HG03565 (cell line): Measurements from ENCODE around the gene SGTA.
A peak's percentile ranks its signal among the peaks of the same experiment; 100 is the strongest.

Experiments
- ATAC-seq: cut with Tn5 transposase; IDR thresholded peaks from one replicate; pipeline ENCODE4 v1.9.1; 2021; ENCODE audit warnings: mild to moderate bottlenecking, moderate library complexity; ENCODE audit not compliant: unreplicated experiment

Gene SGTA

GRCh38 chr19:2756921-2757881 is 25.9 kb downstream of the SGTA start:
- ATAC-seq, result no peak

DNA sequence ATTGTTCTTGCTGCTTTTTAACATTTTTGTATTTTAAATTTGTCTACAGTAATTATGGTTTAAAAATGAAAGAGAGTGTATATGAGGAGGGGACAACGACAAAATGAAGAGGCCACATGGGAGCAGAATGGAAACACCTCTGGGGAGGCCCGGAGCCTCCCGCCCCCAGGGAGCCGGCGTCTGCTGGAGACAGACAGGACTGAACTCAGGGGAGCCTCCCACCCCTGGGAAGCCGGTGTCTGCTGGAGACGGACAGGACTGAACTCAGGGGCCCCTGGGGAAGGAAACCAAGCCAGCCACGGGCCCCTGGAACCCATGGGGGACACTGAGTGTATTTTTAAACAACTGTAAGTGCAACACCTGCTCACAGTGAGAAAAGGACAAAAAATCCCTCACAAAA is 26.6 kb downstream of the SGTA start:
- ATAC-seq, result no peak

DNA sequence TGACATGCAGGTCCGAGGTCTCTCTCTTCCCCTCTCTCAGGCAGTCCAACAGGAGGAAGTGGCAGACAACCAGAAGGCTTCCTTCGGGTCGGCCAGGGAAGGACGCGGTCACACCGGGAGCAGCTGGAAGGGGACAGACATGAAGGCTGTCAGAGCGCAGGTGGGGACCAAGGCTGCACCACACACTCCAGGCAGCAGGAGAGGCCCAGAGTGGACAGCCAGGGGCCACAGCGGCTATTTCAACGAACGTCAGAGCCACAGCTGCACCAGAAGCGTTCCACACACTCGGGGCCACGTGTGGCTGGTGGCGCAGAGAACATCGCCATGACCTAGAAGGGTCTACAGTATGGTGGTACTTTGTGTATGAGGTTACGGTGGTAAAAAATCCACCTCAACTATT is 27.3 kb downstream of the SGTA start:
- no peak for ATAC-seq

DNA sequence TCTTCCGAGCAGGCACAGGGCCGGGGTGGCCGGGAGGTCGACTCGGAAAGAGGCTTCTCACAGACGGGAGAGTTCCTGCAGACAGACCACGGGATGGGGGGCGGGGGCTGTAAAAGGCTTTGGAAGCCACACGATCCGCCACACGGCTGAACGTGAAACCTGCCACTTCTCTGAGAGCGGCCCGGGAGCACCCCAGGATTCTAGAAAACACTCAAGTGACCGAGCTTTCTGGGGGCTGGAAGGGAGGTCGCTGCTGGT is 27.7 kb downstream of the SGTA start:
- no peak for ATAC-seq

DNA sequence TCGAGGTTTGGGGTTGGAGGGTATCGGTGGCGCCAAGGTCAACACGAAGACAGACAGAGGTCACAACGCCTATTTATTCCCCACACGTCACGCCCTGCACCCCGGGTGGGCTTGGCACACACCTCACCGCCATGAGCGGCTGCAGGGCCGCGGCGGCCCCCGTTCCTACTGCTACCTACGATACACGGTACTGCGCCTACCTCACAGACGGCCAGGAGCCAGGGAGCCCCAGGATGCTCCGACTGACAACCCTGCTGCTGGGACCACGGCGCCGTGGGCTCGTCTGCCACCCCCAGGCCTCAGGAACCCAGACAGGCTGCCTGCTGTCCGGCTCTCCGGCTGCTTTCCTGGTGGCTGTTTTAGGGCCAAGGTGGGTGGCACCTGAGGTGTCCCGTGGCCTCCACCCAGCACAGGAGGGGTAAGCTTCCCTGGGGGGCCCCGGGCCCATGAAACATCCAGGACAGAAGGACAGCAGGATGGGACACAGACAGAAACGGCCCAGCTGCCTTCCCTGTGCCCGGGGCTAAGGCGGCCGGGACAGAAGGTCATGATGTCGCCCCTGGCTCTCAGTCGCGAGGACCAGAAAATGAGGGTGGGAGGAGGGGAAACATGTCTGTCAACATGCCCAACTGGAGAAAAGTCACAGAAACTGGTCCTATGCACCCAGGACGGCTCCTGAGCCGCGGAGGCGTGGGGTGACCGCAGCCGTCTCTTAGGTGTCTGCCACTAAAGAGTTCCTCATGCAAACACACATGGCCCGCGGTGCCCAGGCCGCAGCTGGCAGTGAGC is 28.2 kb downstream of the SGTA start:
- no peak for ATAC-seq

DNA sequence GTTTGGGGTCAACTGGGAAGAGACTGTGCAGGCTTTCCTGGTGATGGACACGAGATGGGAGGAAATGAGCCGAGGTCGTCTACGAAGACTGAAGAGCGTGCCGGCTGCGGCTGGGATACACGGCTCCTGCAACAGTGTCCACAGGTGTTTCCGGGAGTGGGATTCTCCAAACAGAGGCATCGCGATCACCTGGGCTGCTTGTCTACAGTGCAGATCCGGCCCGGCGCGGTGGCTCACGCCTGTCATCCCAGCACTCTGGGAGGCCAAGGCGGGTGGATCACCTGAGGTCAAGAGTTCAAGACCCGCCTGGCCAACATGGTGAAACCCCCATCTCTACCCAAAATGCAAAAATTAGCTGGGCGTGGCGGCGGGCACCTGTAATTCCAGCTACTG is 31.6 kb downstream of the SGTA start:
- no peak for ATAC-seq

GRCh38 chr19:2750808-2751437 is 32.1 kb downstream of the SGTA start:
- no peak for ATAC-seq

DNA sequence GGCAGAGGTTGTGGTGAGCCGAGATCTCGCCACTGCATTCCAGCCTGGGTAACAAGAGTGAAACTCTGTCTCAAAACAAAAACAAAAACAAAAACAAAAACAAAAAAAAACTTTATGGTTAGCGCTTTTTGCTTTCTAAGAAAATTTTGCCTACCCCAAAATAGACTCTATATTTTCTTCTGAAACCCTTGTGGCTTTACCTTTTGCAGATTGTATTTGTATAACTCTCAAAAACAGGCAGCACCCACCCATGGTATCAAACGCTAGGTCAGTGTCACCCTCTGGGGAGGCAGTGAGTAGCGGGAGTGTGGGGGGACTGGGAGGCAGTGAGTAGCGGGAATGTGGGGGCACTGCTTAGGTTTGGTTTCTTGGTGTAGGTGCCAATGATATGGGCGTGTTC is 35.7 kb downstream of the SGTA start:
- no peak for ATAC-seq

DNA sequence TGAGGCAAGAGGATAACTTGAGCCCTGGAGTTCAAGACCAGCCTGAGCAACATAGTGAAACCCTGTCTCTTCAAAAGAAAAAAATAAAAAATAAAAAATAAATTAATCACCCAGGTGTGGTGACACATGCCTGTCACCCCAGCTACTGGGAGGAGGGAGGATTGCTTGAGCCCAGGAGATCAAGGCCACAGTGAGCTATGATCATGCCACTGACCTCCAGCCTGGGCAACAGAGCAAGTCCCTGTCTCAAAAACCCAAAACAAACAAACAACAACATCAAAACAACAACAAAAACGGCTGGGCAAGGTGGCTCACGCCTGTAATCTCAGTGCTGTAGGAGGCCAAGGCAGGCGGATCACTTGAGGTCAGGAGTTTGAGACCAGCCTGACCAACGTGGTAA is 39.0 kb downstream of the SGTA start:
- no peak for ATAC-seq

GRCh38 chr19:2743099-2743498 is 40.0 kb downstream of the SGTA start:
- no peak for ATAC-seq

GRCh38 chr19:2740314-2740656 is 42.8 kb downstream of the SGTA start:
- no peak for ATAC-seq

DNA sequence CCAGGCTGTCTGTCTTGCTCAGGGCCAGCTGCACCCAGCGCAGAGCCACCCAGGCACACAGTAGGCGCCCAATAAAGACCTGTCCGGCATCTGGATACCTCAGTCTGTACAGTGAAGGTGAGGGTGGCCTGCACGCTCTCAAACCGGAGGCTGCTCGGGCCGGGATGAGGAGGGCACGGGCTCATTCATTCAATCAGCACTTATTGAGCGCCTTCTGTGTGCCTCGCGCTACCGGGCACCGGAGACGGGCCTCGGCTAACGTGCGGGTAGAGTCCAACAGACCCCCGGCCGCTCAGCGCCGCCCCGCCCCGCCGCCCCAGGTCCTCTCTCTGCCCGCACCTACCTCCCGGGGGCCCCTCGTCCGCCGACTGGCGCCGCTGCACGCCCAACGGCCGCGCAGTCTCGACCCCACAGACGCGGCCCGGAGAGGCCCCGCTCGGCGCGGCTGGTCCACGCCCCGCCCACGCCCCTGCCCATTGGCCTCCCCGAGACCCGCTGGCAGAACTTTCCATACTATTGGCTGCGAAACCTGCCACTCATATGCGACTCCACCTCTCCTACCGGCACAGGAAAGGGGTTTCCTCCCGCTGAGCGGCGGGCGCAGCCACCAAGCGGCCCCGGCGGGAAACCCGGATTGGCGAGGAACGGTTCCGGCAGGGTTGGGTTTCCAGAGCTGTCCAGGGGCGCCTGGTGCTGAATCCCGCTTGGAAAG is 43.3 kb downstream of the SGTA start, which contains the start of gene SLC39A3:
TSS of gene SLC39A3 (minus strand) at position 416 of the 712 bp plus-strand sequence. CDS start 2,760 bp downstream, outside the sequence.
- ATAC-seq, result peak; percentile 92

GRCh38 chr19:2736550-2737190 is 46.4 kb downstream of the SGTA start:
- no peak for ATAC-seq

DNA sequence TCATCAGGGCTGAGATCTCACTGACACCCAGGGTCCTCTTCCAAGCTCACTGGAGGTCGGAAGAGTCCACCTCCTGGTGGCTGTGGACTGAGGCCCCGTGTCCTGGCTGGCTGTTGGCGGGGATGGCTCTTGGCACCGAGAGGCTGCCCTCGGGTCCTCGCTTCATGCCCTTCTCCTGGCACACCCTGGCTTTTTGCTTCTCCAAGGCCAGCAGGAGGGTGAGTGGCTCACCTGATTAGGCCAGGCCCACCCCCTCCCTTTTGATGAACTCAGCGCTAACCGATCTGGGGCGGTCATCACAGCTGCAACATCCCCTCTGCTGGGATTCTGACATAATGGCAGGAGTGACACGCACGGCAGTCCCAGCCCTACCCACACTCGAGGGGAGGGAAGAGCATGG is 47.7 kb downstream of the SGTA start:
- no peak for ATAC-seq

DNA sequence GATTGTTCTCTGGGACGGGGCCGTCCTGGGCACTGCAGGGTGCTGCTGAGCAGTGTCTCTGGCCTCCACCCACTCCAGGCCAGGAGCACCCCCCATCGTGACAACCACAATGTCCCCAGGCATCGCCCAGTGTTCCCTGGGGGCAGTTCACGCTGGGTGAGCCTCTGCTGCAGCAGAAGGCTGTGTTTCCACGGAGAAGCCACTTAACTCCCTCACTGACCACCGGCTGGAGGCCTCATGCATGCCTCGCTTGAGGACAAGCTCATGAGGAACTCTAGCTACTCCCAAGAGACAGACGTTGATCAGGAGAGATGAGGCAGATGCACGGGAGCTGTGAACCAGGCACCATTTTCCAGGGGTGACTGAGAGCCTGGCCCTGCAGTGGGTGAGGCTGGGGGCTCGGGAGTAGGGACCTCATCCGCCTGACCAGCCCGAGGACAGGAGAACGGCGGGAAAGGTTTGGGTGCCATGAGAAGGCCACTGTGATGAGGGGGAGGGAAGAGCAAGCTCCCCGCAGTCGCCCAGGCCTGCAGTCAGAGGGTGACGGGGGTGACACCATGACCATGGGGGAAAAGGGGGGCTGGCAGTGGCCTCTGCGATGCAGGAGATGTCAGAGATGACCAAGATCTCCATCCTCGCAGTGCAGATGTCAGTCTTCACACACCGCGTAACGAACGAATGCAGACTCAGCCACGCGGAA is 48.3 kb downstream of the SGTA start:
- ATAC-seq, result no peak

DNA sequence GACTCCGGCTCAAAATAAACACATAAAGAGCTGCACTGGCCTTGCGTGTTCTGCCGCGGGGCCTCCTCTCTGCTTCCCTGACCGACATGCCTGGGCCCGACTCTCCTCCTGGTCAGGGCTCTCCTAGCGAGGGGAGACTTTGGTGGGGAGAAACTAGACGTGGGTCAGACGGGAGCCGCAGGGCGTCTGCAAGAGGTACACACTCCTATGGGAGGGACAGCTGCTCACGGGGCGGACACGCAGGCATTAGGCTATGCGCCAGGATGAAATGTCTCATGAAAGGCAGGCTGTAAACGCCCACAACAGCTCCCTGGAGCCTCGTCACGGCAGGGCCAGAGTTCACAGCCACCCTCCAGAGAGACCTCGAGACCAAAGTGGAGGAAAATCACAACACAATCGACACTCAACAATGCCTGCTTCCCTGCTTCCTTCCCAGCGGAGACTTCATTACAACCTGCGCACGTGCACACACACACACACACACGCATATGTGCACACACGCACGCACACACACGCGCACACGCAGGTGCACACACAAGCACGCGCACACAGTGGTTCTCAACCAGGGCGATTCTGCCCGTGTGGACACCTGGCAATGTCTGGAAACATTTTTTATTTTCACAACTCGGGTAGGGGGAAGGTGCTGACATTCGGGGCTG is 49.0 kb downstream of the SGTA start:
- ATAC-seq, result no peak

DNA sequence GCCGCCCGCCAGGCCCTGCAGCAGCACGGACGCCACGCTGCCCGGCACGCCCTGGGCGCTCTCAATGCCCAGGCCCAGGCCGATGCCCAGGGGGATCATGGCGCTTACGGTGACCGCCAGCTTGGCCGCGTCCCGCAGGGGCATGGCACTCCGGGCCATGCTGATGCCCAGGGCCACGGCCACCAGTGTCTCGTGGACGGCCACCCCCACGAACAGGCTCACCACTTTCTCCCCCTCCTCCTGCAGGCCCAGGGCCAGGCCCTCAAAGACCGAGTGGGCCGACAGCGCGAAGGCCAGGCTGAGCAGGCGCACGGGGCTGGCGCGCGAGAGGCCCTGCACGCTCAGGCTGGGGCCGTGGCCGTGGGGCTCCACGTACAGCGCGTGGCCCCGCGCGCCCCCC is 50.2 kb downstream of the SGTA start:
- no peak for ATAC-seq

- no peak for ATAC-seq
These were observed 50.8 kb downstream of the SGTA start for GRCh38 chr19:2732157-2732725.
